ENCODE measurements around the gene CTXN1. TPM values are rescaled to one million over a fixed set of nuclear protein-coding genes. Genes with fewer than 3 reads are reported as not detected.

CTXN1 gene
- total and polyA plus RNA-seq, 2 donors (not counting 1 experiment from before 2014, with no cell fraction given): not detected

- H2AFZ ChIP-seq (ENCODE audit: insufficient read depth, low read depth, low read length, poor library complexity, severe bottlenecking): no peak overlapping the region
- Mint-ChIP-seq H3K27me3 (peaks cover 17% of the 10 kb centered on the region), H3K27ac (no peak overlapping the region), H3K4me1 (no peaks in the 10 kb centered on the region), H3K4me3 (no peak overlapping the region), H3K9me3 (ENCODE audit: insufficient read depth) (no peaks in the 10 kb centered on the region)
- intact Hi-C loops (cut with micrococcal nuclease): no loop called here
- no peaks in the 10 kb centered on the region for H4K20me1 ChIP-seq (ENCODE audit: control insufficient read depth, insufficient read depth, low read length, poor library complexity, severe bottlenecking)
- DNase-seq (no peak), ATAC-seq (ENCODE audit: low read depth) (no peak)
- 73% methylated on average over 9 of the region's 16 CpGs for WGBS (ENCODE audit: insufficient coverage)
- ChIA-PET POLR2A (no interaction called here), CTCF (no interaction called here)
- H3K9ac ChIP-seq (ENCODE audit: low read length): no peak overlapping the region
- no peaks in the 10 kb centered on the region for H3K36me3 ChIP-seq (replicated peaks in 1 of 2; ENCODE audit: control extremely low read depth in 1 of 2, control insufficient read depth in 1 of 2, extremely low read depth in 1 of 2, insufficient read depth in 2 of 2, low read length in 1 of 2)
- no peak overlapping the region for H3K4me2 ChIP-seq (replicated peaks; ENCODE audit: low read depth, low read length, poor library complexity, severe bottlenecking)
- H3K79me2 ChIP-seq (ENCODE audit: control insufficient read depth, insufficient read depth, low read length): no peaks in the 10 kb centered on the region
- TF ChIP-seq CTCF (IDR thresholded peaks at IDR 0.05): no peak
- TF ChIP-seq EZH2 (IDR thresholded peaks at IDR 0.05; ENCODE audit: borderline replicate concordance, insufficient read depth, low read depth, low read length, poor library complexity, severe bottlenecking): no peak
- no peak overlapping the region for H3K27ac ChIP-seq (ENCODE audit: low read length in 2 of 2)
- no peaks in the 10 kb centered on the region for H3K9me3 ChIP-seq (ENCODE audit: control extremely low read depth in 1 of 3, control insufficient read depth in 2 of 3, insufficient read depth in 1 of 3, low read length in 2 of 3)
- peaks cover 0 to 4% of the 10 kb centered on the region in 2 donors for H3K4me1 ChIP-seq (ENCODE audit: control insufficient read depth in 2 of 2, insufficient read depth in 2 of 2, low read length in 2 of 2)
- peaks cover 0 to 25% (median 5%) of the 10 kb centered on the region in 4 experiments for H3K27me3 ChIP-seq (replicated peaks in 1 of 4; ENCODE audit: control extremely low read depth in 1 of 4, control insufficient read depth in 3 of 4, insufficient read depth in 4 of 4, low read length in 3 of 4)
- H3K4me3 ChIP-seq (ENCODE audit: control extremely low read depth in 1 of 5, extremely low read depth in 1 of 5, insufficient read depth in 1 of 5, low read depth in 2 of 5, low read length in 4 of 5): no peak overlapping the region
Measured at GRCh38 chr19:7887408-7888144, 38.4 kb downstream of the CTXN1 start.

GRCh38 chr19:7885818-7886217, 40.1 kb downstream of the CTXN1 start:
- Histone ChIP-seq H3K36me3 (replicated peaks in 1 of 2; ENCODE audit: control extremely low read depth in 1 of 2, control insufficient read depth in 1 of 2, extremely low read depth in 1 of 2, insufficient read depth in 2 of 2, low read length in 1 of 2) (no peaks in the 10 kb centered on the region), H3K4me2 (replicated peaks; ENCODE audit: low read depth, low read length, poor library complexity, severe bottlenecking) (no peak overlapping the region), H3K79me2 (ENCODE audit: control insufficient read depth, insufficient read depth, low read length) (no peaks in the 10 kb centered on the region), H3K4me3 (ENCODE audit: control extremely low read depth in 1 of 5, extremely low read depth in 1 of 5, insufficient read depth in 1 of 5, low read depth in 2 of 5, low read length in 4 of 5) (no peak overlapping the region), H3K27me3 (replicated peaks in 1 of 4; ENCODE audit: control extremely low read depth in 1 of 4, control insufficient read depth in 3 of 4, insufficient read depth in 4 of 4, low read length in 3 of 4) (peaks cover 0 to 23% (median 5%) of the 10 kb centered on the region in 4 experiments), H4K20me1 (ENCODE audit: control insufficient read depth, insufficient read depth, low read length, poor library complexity, severe bottlenecking) (no peaks in the 10 kb centered on the region), H3K9me3 (ENCODE audit: control extremely low read depth in 1 of 3, control insufficient read depth in 2 of 3, insufficient read depth in 1 of 3, low read length in 2 of 3) (peaks cover 0 to 5% (median 0%) of the 10 kb centered on the region in 3 donors), H3K9ac (ENCODE audit: low read length) (no peak overlapping the region), H2AFZ (ENCODE audit: insufficient read depth, low read depth, low read length, poor library complexity, severe bottlenecking) (no peak overlapping the region), H3K27ac (ENCODE audit: low read length in 2 of 2) (no peak overlapping the region), H3K4me1 (ENCODE audit: control insufficient read depth in 2 of 2, insufficient read depth in 2 of 2, low read length in 2 of 2) (peaks cover 0 to 4% of the 10 kb centered on the region in 2 donors)
- Mint-ChIP-seq H3K4me3 (no peak overlapping the region), H3K27me3 (peaks cover 11% of the 10 kb centered on the region), H3K27ac (no peak overlapping the region), H3K9me3 (ENCODE audit: insufficient read depth) (no peaks in the 10 kb centered on the region), H3K4me1 (no peaks in the 10 kb centered on the region)
- ChIA-PET POLR2A (interaction anchor here (0.6 kb wide), 1 partner anchor 35 kb away, joined by 10 read pairs; the partner anchor contains the start of gene SNAPC2), CTCF (no interaction called here)
- intact Hi-C loops (cut with micrococcal nuclease): no loop called here
- DNase-seq (no peak), ATAC-seq (ENCODE audit: low read depth) (no peak)
- 93% methylated on average over 3 of the region's 8 CpGs for WGBS (ENCODE audit: insufficient coverage)
- TF ChIP-seq CTCF (IDR thresholded peaks at IDR 0.05): no peak
- TF ChIP-seq EZH2 (IDR thresholded peaks at IDR 0.05; ENCODE audit: borderline replicate concordance, insufficient read depth, low read depth, low read length, poor library complexity, severe bottlenecking): no peak
